Measurements from ENCODE around the gene PXMP2.
A peak's percentile ranks its signal among the peaks of the same experiment; 100 is the strongest.

Gene PXMP2

GRCh38 chr12:132664206-132665148 lies 22.9 kb upstream of the PXMP2 start:
- Histone ChIP-seq H3K27ac (replicated peaks) (no peak overlapping the region), H3K27me3 (ENCODE audit: insufficient read depth, poor library complexity, severe bottlenecking) (no peaks in the 10 kb centered on the region), H3K4me3 (replicated peaks; ENCODE audit: insufficient read depth, low read length) (no peak overlapping the region)
- peak; percentile 33; the same call in 1 of the 2 replicates for TF ChIP-seq GABPA (IDR thresholded peaks at IDR 0.05; ENCODE audit: low read depth)
- no peak for TF ChIP-seq REST (IDR thresholded peaks at IDR 0.05; ENCODE audit: insufficient replicate concordance, low read depth)
- DNase-seq (ENCODE audit: low read depth in 1 of 2, low spot score in 1 of 2), result peak in 1 of 2 experiments; percentile 21

- H3K4me3 ChIP-seq (replicated peaks; ENCODE audit: insufficient read depth, low read length), result no peak overlapping the region
- H3K27ac ChIP-seq (replicated peaks), result no peak overlapping the region
- no peaks in the 10 kb centered on the region for H3K27me3 ChIP-seq (ENCODE audit: insufficient read depth, poor library complexity, severe bottlenecking)
- TF ChIP-seq REST (IDR thresholded peaks at IDR 0.05; ENCODE audit: insufficient replicate concordance, low read depth) (no peak), SPI1 (IDR thresholded peaks at IDR 0.05; ENCODE audit: borderline replicate concordance, low read depth) (no peak), GABPA (IDR thresholded peaks at IDR 0.05; ENCODE audit: low read depth) (no peak)
- DNase-seq (ENCODE audit: low read depth in 1 of 2, low spot score in 1 of 2), result no peak
Observed at GRCh38 chr12:132665149-132665491, 22.3 kb upstream of the PXMP2 start.

GRCh38 chr12:132665794-132666193 lies 21.6 kb upstream of the PXMP2 start:
- no peak for DNase-seq (ENCODE audit: low read depth in 1 of 2, low spot score in 1 of 2)
- Histone ChIP-seq H3K27ac (replicated peaks) (no peak overlapping the region), H3K4me3 (replicated peaks; ENCODE audit: insufficient read depth, low read length) (no peak overlapping the region), H3K27me3 (ENCODE audit: insufficient read depth, poor library complexity, severe bottlenecking) (no peaks in the 10 kb centered on the region)
- TF ChIP-seq REST (IDR thresholded peaks at IDR 0.05; ENCODE audit: insufficient replicate concordance, low read depth) (no peak), SPI1 (IDR thresholded peaks at IDR 0.05; ENCODE audit: borderline replicate concordance, low read depth) (no peak), CTCF (IDR thresholded peaks at IDR 0.05; ENCODE audit: insufficient read depth, low read length) (no peak), POLR2AphosphoS5 (IDR thresholded peaks at IDR 0.05; ENCODE audit: low read depth) (no peak), GABPA (IDR thresholded peaks at IDR 0.05; ENCODE audit: low read depth) (no peak)

All from HL-60 (cell line).